Neural progenitor cell (in vitro differentiated cells): ENCODE measurements around the gene MAPRE2. TPM values are rescaled to one million over a fixed set of nuclear protein-coding genes. Genes with fewer than 3 reads are reported as not detected.

ENCODE experiments used
- DNase-seq: peaks from one replicate; pipeline ENCODE4 v3.0.0-alpha.2; 2016; ENCODE audit warnings: low spot score
- H2AFZ ChIP-seq: fragments of 200-600 bp; sonication (generic); replicated peaks from 2 replicates; pipeline ENCODE4 v1.6.1; 2016; ENCODE audit warnings: antibody characterized with exemption
- H3F3A ChIP-seq: fragments of 200-600 bp; sonication (generic); 2 replicates; pipeline ENCODE4 v1.6.1; 2016; ENCODE audit warnings: antibody characterized with exemption, low read depth
- H3K27ac ChIP-seq: fragments of 200-600 bp; sonication (generic); 2 replicates; pipeline ENCODE4 v1.5.1; 2016; ENCODE audit warnings: mild to moderate bottlenecking
- H3K27me3 ChIP-seq: fragments of 200-600 bp; sonication (generic); 2 replicates; pipeline ENCODE4 v1.6.1; 2016; ENCODE audit warnings: mild to moderate bottlenecking, moderate library complexity
- H3K36me3 ChIP-seq: fragments of 200-600 bp; sonication (generic); 2 replicates; pipeline ENCODE4 v1.5.1; 2016
- H3K4me1 ChIP-seq: fragments of 200-600 bp; sonication (generic); 2 replicates; pipeline ENCODE4 v1.6.1; 2016; ENCODE audit warnings: mixed run types
- H3K4me2 ChIP-seq: fragments of 200-600 bp; sonication (generic); 2 replicates; pipeline ENCODE4 v1.6.1; 2016
- H3K4me3 ChIP-seq: fragments of 200-600 bp; sonication (generic); 2 replicates; pipeline ENCODE4 v1.5.1; 2016
- H3K79me2 ChIP-seq: fragments of 200-600 bp; sonication (generic); 2 replicates; pipeline ENCODE4 v1.6.1; 2016; ENCODE audit warnings: low read depth
- H3K9ac ChIP-seq: fragments of 200-600 bp; sonication (generic); 2 replicates; pipeline ENCODE4 v1.6.1; 2016
- H3K9me3 ChIP-seq: fragments of 200-600 bp; sonication (generic); 2 replicates; pipeline ENCODE4 v1.5.1; 2016; ENCODE audit warnings: low read depth
- H4K20me1 ChIP-seq: fragments of 200-600 bp; sonication (generic); 2 replicates; pipeline ENCODE4 v1.6.1; 2016; ENCODE audit warnings: low read depth
- H3K27ac Mint-ChIP-seq: 3 replicates; pipeline ENCODE4 v1.8.0; 2021; ENCODE audit warnings: mixed read lengths
- H3K27me3 Mint-ChIP-seq: 2 replicates; pipeline ENCODE4 v1.8.0; 2022; ENCODE audit warnings: low read depth, mild to moderate bottlenecking, inconsistent platforms, moderate library complexity, mixed read lengths; ENCODE audit not compliant: insufficient read depth
- H3K36me3 Mint-ChIP-seq: 3 replicates; pipeline ENCODE4 v1.8.0; 2021; ENCODE audit warnings: mixed read lengths
- H3K4me1 Mint-ChIP-seq: 3 replicates; pipeline ENCODE4 v1.8.0; 2021; ENCODE audit warnings: mixed read lengths
- H3K4me3 Mint-ChIP-seq: 3 replicates; pipeline ENCODE4 v1.8.0; 2021; ENCODE audit warnings: mild to moderate bottlenecking, moderate library complexity, mixed read lengths
- H3K9me3 Mint-ChIP-seq: 3 replicates; pipeline ENCODE4 v1.8.0; 2020; ENCODE audit warnings: mixed read lengths
- EZH2 ChIP-seq: fragments of 200-600 bp; sonication (generic); IDR thresholded peaks from 2 replicates; pipeline ENCODE4 v1.6.1; 2017; ENCODE audit warnings: antibody characterized with exemption, mild to moderate bottlenecking, moderate library complexity
- EZH2phosphoT487 ChIP-seq: fragments of 200-600 bp; sonication (generic); IDR thresholded peaks from 2 replicates; pipeline ENCODE4 v1.6.1; 2017; ENCODE audit warnings: antibody characterized with exemption
- total RNA-seq: library from RNA; depleted of rRNA; stranded (reverse); fragments of >200 nt; gene quantifications from 2 replicates; pipeline ENCODE4 v1.2.3, GENCODE V29; 2015; ENCODE audit warnings: low replicate concordance
- TF ChIP-seq, protein P1 (sequence below): fragments of 200-600 bp; sonication (generic); IDR thresholded peaks from 2 replicates; pipeline ENCODE4 v1.5.1; 2017; ENCODE audit warnings: antibody characterized with exemption, mild to moderate bottlenecking

Gene MAPRE2
- total RNA-seq, 1 donor from 2014 or later: 34.6 TPM

DNA sequence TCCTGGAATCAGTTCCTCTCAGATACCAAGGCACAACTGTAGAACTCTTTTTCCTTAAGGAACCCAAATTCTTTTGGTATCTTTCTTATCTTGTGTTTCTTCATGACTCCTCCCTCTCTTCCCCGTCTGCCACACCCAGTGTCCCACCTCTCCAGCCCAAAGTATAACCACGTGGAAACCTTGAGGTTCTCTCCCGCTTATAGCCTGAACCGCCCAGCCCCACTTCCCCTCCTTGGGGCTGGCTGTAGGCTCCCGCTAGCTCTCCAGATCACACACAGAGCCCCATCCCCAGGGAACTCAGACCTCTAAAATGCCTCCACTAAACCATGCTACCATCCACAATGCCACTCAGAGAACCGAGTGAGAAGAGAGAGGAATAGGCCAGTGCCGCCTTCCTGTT, 87.5 kb downstream of the MAPRE2 start:
- Histone ChIP-seq H3K36me3 (no peaks in the 10 kb centered on the region), H3K9ac (no peak overlapping the region), H2AFZ (no peak overlapping the region), H3K4me2 (no peak overlapping the region), H3K79me2 (no peaks in the 10 kb centered on the region), H3F3A (no peaks in the 10 kb centered on the region), H3K27me3 (no peaks in the 10 kb centered on the region), H4K20me1 (no peaks in the 10 kb centered on the region), H3K9me3 (no peaks in the 10 kb centered on the region), H3K27ac (no peak overlapping the region), H3K4me3 (no peak overlapping the region), H3K4me1 (no peaks in the 10 kb centered on the region)
- H3K9me3 Mint-ChIP-seq: no peaks in the 10 kb centered on the region
- H3K27ac Mint-ChIP-seq: no peak overlapping the region
- TF ChIP-seq, protein P1, sequence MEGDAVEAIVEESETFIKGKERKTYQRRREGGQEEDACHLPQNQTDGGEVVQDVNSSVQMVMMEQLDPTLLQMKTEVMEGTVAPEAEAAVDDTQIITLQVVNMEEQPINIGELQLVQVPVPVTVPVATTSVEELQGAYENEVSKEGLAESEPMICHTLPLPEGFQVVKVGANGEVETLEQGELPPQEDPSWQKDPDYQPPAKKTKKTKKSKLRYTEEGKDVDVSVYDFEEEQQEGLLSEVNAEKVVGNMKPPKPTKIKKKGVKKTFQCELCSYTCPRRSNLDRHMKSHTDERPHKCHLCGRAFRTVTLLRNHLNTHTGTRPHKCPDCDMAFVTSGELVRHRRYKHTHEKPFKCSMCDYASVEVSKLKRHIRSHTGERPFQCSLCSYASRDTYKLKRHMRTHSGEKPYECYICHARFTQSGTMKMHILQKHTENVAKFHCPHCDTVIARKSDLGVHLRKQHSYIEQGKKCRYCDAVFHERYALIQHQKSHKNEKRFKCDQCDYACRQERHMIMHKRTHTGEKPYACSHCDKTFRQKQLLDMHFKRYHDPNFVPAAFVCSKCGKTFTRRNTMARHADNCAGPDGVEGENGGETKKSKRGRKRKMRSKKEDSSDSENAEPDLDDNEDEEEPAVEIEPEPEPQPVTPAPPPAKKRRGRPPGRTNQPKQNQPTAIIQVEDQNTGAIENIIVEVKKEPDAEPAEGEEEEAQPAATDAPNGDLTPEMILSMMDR: no peak
- TF ChIP-seq EZH2phosphoT487 (no peak), EZH2 (no peak)
- no peak for DNase-seq
- no peak overlapping the region for H3K4me3 Mint-ChIP-seq
- H3K27me3 Mint-ChIP-seq: no peaks in the 10 kb centered on the region
- H3K4me1 Mint-ChIP-seq: no peaks in the 10 kb centered on the region
- peaks cover 15% of the 10 kb centered on the region for H3K36me3 Mint-ChIP-seq

DNA sequence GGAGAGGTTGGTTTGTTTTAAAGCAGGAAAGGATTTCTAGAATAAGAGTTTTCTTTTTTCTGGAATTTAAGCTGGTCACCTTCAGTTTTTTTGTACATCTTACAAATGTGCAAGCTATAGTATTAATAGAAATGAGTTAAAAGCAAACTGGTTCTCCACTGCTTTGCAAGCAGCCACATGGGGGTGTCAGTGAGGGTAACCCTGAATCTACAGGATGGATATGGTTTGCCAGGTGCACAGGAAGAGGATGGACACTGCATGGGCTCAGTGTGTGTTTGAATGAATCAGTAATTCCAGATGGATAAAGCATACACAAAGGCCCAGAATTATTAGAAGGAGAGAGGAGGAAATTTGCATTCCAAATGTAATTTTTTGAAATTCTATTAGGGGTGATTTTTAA, 89.0 kb downstream of the MAPRE2 start:
- DNase-seq: no peak
- Mint-ChIP-seq H3K36me3 (peaks cover 18% of the 10 kb centered on the region), H3K9me3 (no peaks in the 10 kb centered on the region), H3K4me3 (no peak overlapping the region), H3K27me3 (no peaks in the 10 kb centered on the region), H3K4me1 (no peaks in the 10 kb centered on the region), H3K27ac (no peak overlapping the region)
- H3K79me2 ChIP-seq: no peaks in the 10 kb centered on the region
- H3K4me3 ChIP-seq: no peak overlapping the region
- H3K27me3 ChIP-seq: no peaks in the 10 kb centered on the region
- H3K27ac ChIP-seq: no peak overlapping the region
- H3K9me3 ChIP-seq: no peaks in the 10 kb centered on the region
- no peak overlapping the region for H3K4me2 ChIP-seq
- no peaks in the 10 kb centered on the region for H3K4me1 ChIP-seq
- no peak for TF ChIP-seq EZH2
- TF ChIP-seq, protein P1: no peak
- TF ChIP-seq EZH2phosphoT487: no peak
- H4K20me1 ChIP-seq: no peaks in the 10 kb centered on the region
- no peaks in the 10 kb centered on the region for H3F3A ChIP-seq
- H3K9ac ChIP-seq: no peak overlapping the region
- H3K36me3 ChIP-seq: no peaks in the 10 kb centered on the region
- H2AFZ ChIP-seq: no peak overlapping the region

DNA sequence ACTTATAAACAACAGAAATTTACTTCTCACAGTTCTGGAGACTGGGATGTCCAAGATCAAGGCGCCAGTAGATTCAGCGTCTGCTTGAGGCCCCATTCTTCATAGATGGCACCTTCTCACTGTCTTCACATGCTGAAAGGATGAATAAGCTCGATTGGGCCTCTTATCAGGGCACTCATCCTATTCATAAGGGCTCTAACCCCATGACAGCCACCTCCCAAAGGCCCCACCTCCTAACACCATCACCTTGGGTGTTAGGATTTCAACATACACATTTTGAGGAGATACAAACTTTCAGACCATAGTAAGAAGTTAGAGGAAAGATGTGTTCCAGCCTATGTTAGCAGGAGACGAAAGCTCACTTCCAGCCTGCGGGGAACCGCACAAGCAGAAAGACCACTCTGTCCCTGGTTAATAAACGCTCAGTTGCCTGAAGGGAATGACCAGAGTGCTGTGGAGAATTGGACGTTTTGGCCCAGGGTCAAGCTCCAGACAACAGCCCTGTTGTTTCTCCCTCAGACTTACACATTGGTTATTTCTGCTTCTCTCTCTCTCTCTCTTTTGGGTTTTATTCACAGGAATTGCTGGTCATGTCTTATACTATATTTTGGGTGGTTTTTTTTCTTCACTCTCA, 90.3 kb downstream of the MAPRE2 start:
- no peak overlapping the region for H3K4me3 ChIP-seq
- no peaks in the 10 kb centered on the region for H3K36me3 ChIP-seq
- DNase-seq: no peak
- Mint-ChIP-seq H3K27ac (no peak overlapping the region), H3K4me1 (no peaks in the 10 kb centered on the region), H3K36me3 (peaks cover 21% of the 10 kb centered on the region), H3K9me3 (no peaks in the 10 kb centered on the region), H3K27me3 (no peaks in the 10 kb centered on the region), H3K4me3 (no peak overlapping the region)
- H3K27ac ChIP-seq: no peak overlapping the region
- no peaks in the 10 kb centered on the region for H3K9me3 ChIP-seq
- no peaks in the 10 kb centered on the region for H3K27me3 ChIP-seq
- no peaks in the 10 kb centered on the region for H3K4me1 ChIP-seq
- no peak for TF ChIP-seq EZH2
- TF ChIP-seq, protein P1: no peak
- TF ChIP-seq EZH2phosphoT487: no peak
- no peaks in the 10 kb centered on the region for H3F3A ChIP-seq
- H3K79me2 ChIP-seq: no peaks in the 10 kb centered on the region
- no peaks in the 10 kb centered on the region for H4K20me1 ChIP-seq
- no peak overlapping the region for H3K9ac ChIP-seq
- no peak overlapping the region for H2AFZ ChIP-seq
- H3K4me2 ChIP-seq: no peak overlapping the region
